Placental pericyte (primary cell): ENCODE results near the gene BTC. TPM values are rescaled to one million over a fixed set of nuclear protein-coding genes. Genes with fewer than 3 reads are reported as not detected.

Experiments
- total RNA-seq: library from RNA; depleted of rRNA; stranded (reverse); fragments of >200 nt; gene quantifications from 2 replicates; pipeline ENCODE4 v1.2.3, GENCODE V29; 2012

The BTC gene, protein sequence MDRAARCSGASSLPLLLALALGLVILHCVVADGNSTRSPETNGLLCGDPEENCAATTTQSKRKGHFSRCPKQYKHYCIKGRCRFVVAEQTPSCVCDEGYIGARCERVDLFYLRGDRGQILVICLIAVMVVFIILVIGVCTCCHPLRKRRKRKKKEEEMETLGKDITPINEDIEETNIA
- 0.14 TPM in 1 of 2 replicates, not detected in the other for total RNA-seq

DNA sequence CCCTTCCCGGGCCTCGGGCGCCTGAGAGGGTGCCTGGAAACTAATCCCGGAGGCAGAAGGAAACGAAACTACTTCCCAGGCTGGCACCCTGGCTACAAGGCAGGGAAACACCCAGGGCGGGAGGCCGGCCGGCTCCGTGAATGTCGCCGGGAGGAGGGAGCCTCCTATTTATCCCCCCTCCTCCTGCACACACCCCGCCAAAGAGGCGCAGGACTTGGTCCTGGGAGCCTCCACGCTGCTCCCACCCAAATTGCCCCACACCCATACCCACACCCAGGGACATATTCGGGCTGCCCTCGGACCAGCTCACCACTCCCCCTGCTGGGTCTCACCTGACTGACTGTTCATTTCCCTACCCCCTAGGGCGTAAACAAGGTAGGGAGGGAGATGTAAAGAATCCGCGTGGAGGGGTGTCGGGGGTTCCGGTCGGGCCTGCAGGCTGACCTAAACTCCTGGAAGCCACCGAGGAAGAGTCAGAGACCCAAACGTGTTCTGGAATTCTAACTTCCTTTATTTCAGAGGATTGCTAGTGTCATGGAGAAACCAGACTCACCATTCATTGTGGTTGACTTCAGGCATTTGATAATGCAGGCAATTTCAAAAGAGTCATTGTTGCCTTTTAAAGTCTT lies at the start of gene BTC:
TSS of gene BTC (minus strand) at position 142 of the 629 bp plus-strand sequence. CDS start 198 bp downstream, outside the sequence.

Other genes starting within 250 kb of the BTC start
- 3.7 and 12.9 TPM in 2 replicates for gene PARM1, start 138.6 kb upstream of the BTC start, total RNA-seq